Tibial nerve (tissue), 4 donors: ENCODE measurements around the gene MCF2L.

Source experiments
- EP300 ChIP-seq, 2 donors: sonication (generic); formaldehyde crosslinking; IDR thresholded peaks; one replicate each; pipeline ENCODE4 v1.6.1; 2017; ENCODE audit warnings: antibody characterized with exemption in 2 of 2, mild to moderate bottlenecking in 1 of 2
- POLR2A ChIP-seq, 2 donors: fragments of 450-650 bp; IDR thresholded peaks; one replicate each; pipeline ENCODE4 v1.6.1; 2017; ENCODE audit warnings: antibody characterized with exemption in 2 of 2, mild to moderate bottlenecking in 2 of 2, moderate library complexity in 2 of 2
- TF ChIP-seq, protein P1 (sequence below), 5 experiments: fragments of 200-600 bp in 3 of 5; fragments of 450-650 bp in 2 of 5; sonication (generic) in 3 of 5; IDR thresholded peaks; one replicate each; pipeline ENCODE4 v1.5.1; 2016 to 2019; ENCODE audit warnings: antibody characterized with exemption in 5 of 5, mild to moderate bottlenecking in 3 of 5, moderate library complexity in 2 of 5

DNA sequence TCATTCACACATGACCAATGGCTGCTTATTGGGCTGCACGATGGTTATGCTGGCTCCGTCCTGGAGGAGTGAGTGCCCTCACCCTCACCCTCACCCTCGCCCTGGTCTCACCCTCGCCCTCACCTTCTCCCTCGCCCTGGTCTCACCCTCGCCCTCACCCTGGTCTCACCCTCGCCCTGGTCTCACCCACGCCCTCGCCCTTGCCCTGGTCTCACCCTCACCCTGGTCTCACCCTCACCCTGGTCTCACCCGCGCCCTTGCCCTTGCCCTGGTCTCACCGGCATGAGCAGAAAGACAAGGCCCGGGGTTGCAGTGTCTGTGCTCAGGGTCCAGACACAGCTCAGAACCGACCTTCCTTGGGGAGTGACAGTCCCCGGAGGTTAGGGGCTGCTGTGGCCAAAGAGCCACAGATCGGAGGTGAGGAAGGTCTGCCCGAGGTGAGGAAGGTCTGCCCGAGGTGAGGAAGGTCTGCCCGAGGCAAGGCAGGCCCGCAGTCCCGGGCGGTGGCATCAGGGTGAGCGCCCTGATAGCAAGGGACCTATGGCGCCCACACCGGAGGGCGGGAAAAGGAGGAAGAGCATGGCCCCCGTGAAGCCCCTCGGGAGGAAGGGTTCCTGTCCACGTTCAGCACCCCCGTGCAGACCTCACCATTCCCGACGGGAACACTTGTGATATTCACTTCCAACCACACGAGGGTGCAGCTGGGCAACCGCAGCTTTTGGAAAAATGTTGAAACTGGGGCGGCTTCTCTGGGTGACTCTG, 65.6 kb downstream of the MCF2L start:
- TF ChIP-seq, protein P1, sequence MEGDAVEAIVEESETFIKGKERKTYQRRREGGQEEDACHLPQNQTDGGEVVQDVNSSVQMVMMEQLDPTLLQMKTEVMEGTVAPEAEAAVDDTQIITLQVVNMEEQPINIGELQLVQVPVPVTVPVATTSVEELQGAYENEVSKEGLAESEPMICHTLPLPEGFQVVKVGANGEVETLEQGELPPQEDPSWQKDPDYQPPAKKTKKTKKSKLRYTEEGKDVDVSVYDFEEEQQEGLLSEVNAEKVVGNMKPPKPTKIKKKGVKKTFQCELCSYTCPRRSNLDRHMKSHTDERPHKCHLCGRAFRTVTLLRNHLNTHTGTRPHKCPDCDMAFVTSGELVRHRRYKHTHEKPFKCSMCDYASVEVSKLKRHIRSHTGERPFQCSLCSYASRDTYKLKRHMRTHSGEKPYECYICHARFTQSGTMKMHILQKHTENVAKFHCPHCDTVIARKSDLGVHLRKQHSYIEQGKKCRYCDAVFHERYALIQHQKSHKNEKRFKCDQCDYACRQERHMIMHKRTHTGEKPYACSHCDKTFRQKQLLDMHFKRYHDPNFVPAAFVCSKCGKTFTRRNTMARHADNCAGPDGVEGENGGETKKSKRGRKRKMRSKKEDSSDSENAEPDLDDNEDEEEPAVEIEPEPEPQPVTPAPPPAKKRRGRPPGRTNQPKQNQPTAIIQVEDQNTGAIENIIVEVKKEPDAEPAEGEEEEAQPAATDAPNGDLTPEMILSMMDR (IDR thresholded peaks at IDR 0.05), result peak; percentile 41 to 73 (median 53)
- TF ChIP-seq POLR2A (IDR thresholded peaks at IDR 0.05) (no peak), EP300 (IDR thresholded peaks at IDR 0.05) (peak in 1 of 2 donors; percentile 10)
